Hepatocyte (in vitro differentiated cells): ENCODE data around the gene PCDHGA9.

Experiments used
- EZH2 ChIP-seq: fragments of 200-600 bp; sonication (generic); IDR thresholded peaks from 2 replicates; pipeline ENCODE4 v1.6.1; 2016; ENCODE audit warnings: antibody characterized with exemption, mild to moderate bottlenecking, borderline replicate concordance
- EZH2phosphoT487 ChIP-seq: fragments of 200-600 bp; sonication (generic); IDR thresholded peaks from one replicate; pipeline ENCODE4 v1.6.1; 2018; ENCODE audit warnings: antibody characterized with exemption, mild to moderate bottlenecking, low read depth, moderate library complexity; ENCODE audit not compliant: unreplicated experiment, severe bottlenecking
- TF ChIP-seq, protein P1 (sequence below): fragments of 200-600 bp; sonication (generic); IDR thresholded peaks from 2 replicates; pipeline ENCODE4 v1.5.1; 2016; ENCODE audit warnings: antibody characterized with exemption, mild to moderate bottlenecking; ENCODE audit not compliant: poor library complexity

GRCh38 chr5:141439411-141440141 is 37.0 kb downstream of the PCDHGA9 start:
- TF ChIP-seq, protein P1, sequence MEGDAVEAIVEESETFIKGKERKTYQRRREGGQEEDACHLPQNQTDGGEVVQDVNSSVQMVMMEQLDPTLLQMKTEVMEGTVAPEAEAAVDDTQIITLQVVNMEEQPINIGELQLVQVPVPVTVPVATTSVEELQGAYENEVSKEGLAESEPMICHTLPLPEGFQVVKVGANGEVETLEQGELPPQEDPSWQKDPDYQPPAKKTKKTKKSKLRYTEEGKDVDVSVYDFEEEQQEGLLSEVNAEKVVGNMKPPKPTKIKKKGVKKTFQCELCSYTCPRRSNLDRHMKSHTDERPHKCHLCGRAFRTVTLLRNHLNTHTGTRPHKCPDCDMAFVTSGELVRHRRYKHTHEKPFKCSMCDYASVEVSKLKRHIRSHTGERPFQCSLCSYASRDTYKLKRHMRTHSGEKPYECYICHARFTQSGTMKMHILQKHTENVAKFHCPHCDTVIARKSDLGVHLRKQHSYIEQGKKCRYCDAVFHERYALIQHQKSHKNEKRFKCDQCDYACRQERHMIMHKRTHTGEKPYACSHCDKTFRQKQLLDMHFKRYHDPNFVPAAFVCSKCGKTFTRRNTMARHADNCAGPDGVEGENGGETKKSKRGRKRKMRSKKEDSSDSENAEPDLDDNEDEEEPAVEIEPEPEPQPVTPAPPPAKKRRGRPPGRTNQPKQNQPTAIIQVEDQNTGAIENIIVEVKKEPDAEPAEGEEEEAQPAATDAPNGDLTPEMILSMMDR: no peak
- TF ChIP-seq EZH2phosphoT487 (no peak), EZH2 (no peak)
